Measurements from ENCODE around the gene CMAS. TPM values are rescaled to one million over a fixed set of nuclear protein-coding genes. Genes with fewer than 3 reads are reported as not detected.
"Not testable (repeated sequence)": the region's sequence is repeated elsewhere in the genome, so short reads cannot be mapped to it uniquely, and the experiment has no call there.

CMAS gene
- total RNA-seq, 1 donor = 25.0 TPM

DNA sequence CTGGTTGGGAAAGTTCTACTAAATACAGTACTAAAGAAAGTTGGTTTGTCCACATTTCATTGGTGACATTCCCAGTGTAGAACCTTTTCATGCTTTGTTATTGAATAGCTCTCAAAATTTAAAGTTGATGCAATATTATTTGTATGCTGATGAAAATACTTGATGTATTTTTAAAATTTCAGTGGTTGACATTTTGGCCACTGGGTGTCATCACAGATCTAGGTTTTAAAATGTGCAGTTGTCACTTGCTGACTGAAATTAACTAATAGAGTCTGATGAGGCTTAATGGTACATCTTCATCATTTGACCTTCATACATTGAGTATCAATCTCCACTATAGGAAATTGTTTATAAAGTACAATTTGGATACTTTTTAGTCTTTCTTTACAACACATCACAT lies 37.1 kb downstream of the CMAS start:
- H3K4me3 ChIP-seq (ENCODE audit: low read depth, low read length) = no peak overlapping the region
- TF ChIP-seq, protein P1, sequence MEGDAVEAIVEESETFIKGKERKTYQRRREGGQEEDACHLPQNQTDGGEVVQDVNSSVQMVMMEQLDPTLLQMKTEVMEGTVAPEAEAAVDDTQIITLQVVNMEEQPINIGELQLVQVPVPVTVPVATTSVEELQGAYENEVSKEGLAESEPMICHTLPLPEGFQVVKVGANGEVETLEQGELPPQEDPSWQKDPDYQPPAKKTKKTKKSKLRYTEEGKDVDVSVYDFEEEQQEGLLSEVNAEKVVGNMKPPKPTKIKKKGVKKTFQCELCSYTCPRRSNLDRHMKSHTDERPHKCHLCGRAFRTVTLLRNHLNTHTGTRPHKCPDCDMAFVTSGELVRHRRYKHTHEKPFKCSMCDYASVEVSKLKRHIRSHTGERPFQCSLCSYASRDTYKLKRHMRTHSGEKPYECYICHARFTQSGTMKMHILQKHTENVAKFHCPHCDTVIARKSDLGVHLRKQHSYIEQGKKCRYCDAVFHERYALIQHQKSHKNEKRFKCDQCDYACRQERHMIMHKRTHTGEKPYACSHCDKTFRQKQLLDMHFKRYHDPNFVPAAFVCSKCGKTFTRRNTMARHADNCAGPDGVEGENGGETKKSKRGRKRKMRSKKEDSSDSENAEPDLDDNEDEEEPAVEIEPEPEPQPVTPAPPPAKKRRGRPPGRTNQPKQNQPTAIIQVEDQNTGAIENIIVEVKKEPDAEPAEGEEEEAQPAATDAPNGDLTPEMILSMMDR (IDR thresholded peaks at IDR 0.05; ENCODE audit: insufficient read depth, low read length) = peak; percentile 41
- DNase-seq (ENCODE audit: low read depth) = peak; percentile 71

DNA sequence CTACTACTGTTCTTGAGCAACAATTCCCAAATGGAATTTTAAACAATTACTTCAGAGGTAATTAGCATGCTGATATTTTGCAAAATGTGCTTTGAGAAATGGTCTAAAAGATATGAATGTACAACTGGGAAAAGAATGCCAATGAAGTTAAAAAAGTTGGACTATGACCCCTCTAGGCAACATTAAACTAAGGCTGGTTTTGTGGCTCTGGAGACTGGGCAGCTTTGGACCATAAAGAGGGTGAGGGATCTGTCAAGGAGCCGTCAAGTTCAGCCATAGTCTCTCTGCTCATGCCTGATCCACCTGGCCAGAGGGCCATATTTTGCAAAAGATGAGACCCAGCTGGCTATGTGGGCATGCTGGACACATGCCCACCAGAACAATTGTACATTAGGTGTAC lies 38.8 kb downstream of the CMAS start:
- no peak overlapping the region for H3K4me3 ChIP-seq (ENCODE audit: low read depth, low read length)
- TF ChIP-seq, protein P1 (IDR thresholded peaks at IDR 0.05; ENCODE audit: insufficient read depth, low read length) = no peak
- no peak for DNase-seq (ENCODE audit: low read depth)

DNA sequence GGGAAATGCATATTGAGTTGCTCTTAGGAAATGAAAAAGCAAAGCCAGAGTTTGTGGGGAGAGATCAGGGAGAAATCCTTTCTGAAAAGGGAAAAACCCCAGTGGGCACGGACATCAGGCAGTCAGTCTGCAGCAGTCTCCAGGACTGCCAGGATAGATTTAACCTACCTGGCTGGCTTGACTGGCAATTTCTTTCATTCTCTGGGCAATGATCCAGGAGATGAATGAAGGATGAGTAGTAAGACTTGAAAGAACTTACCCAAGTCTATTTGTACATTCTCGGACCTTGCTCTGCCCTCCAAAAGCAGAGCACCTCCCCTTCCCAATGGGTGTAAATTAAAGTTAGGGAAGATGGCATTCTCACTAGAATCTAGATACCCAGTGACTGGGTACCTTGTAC lies 42.9 kb downstream of the CMAS start:
- TF ChIP-seq, protein P1 (IDR thresholded peaks at IDR 0.05; ENCODE audit: insufficient read depth, low read length) = no peak
- no peak for DNase-seq (ENCODE audit: low read depth)
- H3K4me3 ChIP-seq (ENCODE audit: low read depth, low read length) = no peak overlapping the region

DNA sequence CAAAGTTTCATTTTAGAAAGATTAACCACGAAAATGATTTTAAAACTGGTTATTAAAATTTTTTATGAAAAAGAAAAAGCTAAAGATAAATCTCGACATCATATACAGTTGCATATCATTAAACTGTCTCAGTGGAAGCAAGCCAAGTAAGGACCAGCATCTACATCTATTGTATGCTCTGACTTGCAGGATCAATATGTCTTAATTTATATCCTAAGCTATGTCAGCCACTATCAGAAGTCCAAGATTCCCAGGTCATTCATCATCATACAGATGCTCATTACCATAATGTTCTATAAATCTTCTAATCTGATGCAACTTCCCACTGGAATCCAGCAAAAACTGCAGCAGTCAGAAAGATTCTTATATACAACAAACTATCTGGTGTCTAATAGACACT lies 43.5 kb downstream of the CMAS start:
- H3K4me3 ChIP-seq (ENCODE audit: low read depth, low read length) = no peak overlapping the region
- no peak for DNase-seq (ENCODE audit: low read depth)

DNA sequence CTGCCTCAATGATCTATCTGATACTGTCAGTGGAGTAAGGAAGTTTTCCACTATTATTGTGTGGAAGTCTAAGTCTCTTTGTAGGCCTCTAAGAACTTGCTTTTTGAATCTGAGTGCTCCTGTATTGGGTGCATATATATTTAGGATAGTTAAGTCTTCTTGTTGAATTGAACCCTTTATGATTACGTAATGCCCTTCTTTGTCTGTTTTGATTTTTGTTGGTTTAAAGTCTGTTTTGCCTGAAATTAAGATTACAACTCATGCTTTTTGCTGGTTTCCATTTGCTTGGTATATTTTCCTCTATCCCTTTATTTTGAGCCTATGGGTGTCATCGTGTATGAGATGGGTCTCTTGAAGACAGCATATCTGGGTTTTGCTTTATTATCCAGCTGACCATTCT lies 53.0 kb downstream of the CMAS start:
- not testable (repeated sequence) for H3K4me3 ChIP-seq (ENCODE audit: low read depth, low read length); DNase-seq (ENCODE audit: low read depth)

More for the DNA sequence above, 43.5 kb downstream of the CMAS start:
- TF ChIP-seq, protein P1 (IDR thresholded peaks at IDR 0.05; ENCODE audit: insufficient read depth, low read length) = no peak

DNA sequence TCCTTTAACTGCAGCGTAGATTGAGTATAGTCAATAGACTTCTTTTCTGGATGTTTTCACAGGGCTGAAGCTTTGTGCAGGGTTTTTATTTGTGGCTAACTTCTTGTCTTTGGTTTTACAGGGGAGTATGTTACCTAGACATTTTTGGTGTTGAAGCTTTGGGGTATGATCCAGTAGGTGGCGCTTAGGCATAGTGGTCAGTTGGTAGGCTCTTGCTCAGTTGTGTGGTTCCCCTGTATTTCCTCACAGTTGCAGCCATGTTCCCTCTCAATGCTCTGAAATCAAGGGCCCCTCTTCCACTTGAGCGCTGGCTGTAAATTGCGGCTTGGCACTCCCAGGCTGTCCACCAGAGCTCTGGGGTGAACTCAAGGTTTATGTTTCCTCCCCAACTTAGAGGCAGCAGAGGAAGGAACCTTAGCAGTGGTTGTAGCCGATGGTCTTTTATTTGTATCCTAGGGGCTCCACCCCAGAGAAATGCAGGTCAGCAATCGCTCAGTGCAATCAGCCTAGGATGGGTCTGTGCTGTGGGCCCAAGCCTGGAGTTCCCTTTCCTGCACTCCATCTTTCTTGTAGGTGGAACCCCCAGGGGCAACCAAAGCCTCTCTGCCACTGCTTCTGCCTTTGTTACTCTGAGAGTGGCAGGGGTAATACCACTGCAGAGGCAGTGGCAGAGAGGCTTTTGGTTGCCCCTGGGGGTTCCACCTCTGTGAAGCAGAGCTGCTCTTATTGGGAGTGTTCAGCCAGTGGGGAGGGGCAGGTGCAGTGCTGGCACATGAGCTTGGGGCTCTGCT lies 55.1 kb downstream of the CMAS start:
- peak; percentile 86 for DNase-seq (ENCODE audit: low read depth)
- no peak overlapping the region for H3K4me3 ChIP-seq (ENCODE audit: low read depth, low read length)
- TF ChIP-seq, protein P1 (IDR thresholded peaks at IDR 0.05; ENCODE audit: insufficient read depth, low read length) = peak; percentile 72

DNA sequence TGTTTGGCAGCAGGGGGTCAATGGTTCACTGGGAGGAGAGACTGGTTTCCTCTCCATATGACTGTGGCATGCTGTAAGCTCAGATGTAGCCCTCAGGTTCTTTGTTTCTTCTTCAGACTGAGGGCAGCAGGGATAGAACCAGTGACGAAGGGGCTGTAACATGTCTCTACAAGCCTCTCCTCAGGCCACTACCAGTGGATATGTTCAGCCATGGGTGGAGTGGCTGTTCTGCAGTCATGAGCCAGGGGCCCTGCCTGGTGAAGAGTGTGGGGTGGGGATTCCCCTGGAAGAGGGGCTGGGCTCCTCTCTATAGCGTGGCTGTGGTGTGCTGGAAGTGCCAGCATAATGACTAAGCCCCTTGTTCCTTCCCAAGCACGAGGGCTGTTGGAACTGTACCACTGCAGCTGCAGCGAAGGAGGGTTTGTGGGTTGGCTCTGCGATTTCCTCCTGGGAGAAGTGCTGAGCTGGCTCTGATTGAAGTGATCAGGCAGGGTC lies 55.8 kb downstream of the CMAS start:
- H3K4me3 ChIP-seq (ENCODE audit: low read depth, low read length) = no peak overlapping the region
- DNase-seq (ENCODE audit: low read depth) = peak; percentile 94
- TF ChIP-seq, protein P1 (IDR thresholded peaks at IDR 0.05; ENCODE audit: insufficient read depth, low read length) = no peak

Measured in fibroblast of the aortic adventitia (primary cell).